ENCODE data around the gene ADAP2.

ADAP2 gene

GRCh38 chr17:30930495-30930894, 8.8 kb downstream of the ADAP2 start:
- TF ChIP-seq REST (IDR thresholded peaks at IDR 0.05; ENCODE audit: insufficient read depth in 1 of 2, low read depth in 2 of 2, low read length in 2 of 2) (no peak), TAF1 (IDR thresholded peaks at IDR 0.05; ENCODE audit: borderline replicate concordance, insufficient read depth, low read length) (no peak), FOXP2 (optimal IDR thresholded peaks at IDR 0.05; ENCODE audit: borderline replicate concordance, extremely low read depth, extremely low read length, insufficient read depth) (no peak), POLR2AphosphoS5 (IDR thresholded peaks at IDR 0.05; ENCODE audit: low read depth, low read length) (no peak), SIN3A (IDR thresholded peaks at IDR 0.05; ENCODE audit: borderline replicate concordance, insufficient read depth, low read length) (no peak)

DNA sequence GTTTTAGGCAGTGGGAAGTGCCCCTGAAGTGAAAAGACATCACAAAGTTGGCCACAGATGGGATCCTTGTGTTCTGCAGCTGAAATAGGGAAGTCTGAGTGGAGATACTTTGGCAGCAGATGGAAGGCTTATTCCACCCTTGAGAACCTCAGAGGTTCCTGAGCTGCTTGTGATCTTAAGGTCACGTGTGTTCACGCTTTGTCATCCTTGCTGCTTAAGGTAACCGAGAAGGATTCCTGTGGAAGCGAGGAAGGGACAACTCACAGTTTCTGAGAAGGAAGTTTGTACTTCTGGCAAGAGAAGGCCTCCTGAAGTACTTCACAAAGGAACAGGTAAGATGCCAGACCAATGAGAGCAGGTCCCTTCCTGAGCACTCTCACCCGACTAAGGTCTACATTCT, 12.2 kb downstream of the ADAP2 start:
- TF ChIP-seq REST (IDR thresholded peaks at IDR 0.05; ENCODE audit: insufficient read depth in 1 of 2, low read depth in 2 of 2, low read length in 2 of 2) (no peak), TAF1 (IDR thresholded peaks at IDR 0.05; ENCODE audit: borderline replicate concordance, insufficient read depth, low read length) (no peak)

- no peak for TF ChIP-seq FOXP2 (optimal IDR thresholded peaks at IDR 0.05; ENCODE audit: borderline replicate concordance, extremely low read depth, extremely low read length, insufficient read depth)
- no peak for TF ChIP-seq POLR2AphosphoS5 (IDR thresholded peaks at IDR 0.05; ENCODE audit: low read depth, low read length)
- no peak for TF ChIP-seq TAF1 (IDR thresholded peaks at IDR 0.05; ENCODE audit: borderline replicate concordance, insufficient read depth, low read length)
- TF ChIP-seq SIN3A (IDR thresholded peaks at IDR 0.05; ENCODE audit: borderline replicate concordance, insufficient read depth, low read length), result no peak
- TF ChIP-seq REST (IDR thresholded peaks at IDR 0.05; ENCODE audit: insufficient read depth in 1 of 2, low read depth in 2 of 2, low read length in 2 of 2), result no peak
These were observed 17.4 kb downstream of the ADAP2 start for GRCh38 chr17:30939051-30939689.

- no peak for TF ChIP-seq FOXP2 (optimal IDR thresholded peaks at IDR 0.05; ENCODE audit: borderline replicate concordance, extremely low read depth, extremely low read length, insufficient read depth)
- TF ChIP-seq POLR2AphosphoS5 (IDR thresholded peaks at IDR 0.05; ENCODE audit: low read depth, low read length), result no peak
- no peak for TF ChIP-seq REST (IDR thresholded peaks at IDR 0.05; ENCODE audit: insufficient read depth in 1 of 2, low read depth in 2 of 2, low read length in 2 of 2)
- TF ChIP-seq TAF1 (IDR thresholded peaks at IDR 0.05; ENCODE audit: borderline replicate concordance, insufficient read depth, low read length), result no peak
- TF ChIP-seq SIN3A (IDR thresholded peaks at IDR 0.05; ENCODE audit: borderline replicate concordance, insufficient read depth, low read length), result no peak
These were observed 20.7 kb downstream of the ADAP2 start for GRCh38 chr17:30942308-30943079.
